Embryonic facial prominence (tissue), 1 donor: ENCODE data around the gene SVBP.
"Not testable (repeated sequence)": the region's sequence is repeated elsewhere in the genome, so short reads cannot be mapped to it uniquely, and the experiment has no call there.

Experiments used
- DNase-seq: peaks from one replicate; pipeline ENCODE4 v3.0.0-alpha.2; 2016; ENCODE audit errors: extremely low spot score

Gene SVBP, protein sequence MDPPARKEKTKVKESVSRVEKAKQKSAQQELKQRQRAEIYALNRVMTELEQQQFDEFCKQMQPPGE

DNA sequence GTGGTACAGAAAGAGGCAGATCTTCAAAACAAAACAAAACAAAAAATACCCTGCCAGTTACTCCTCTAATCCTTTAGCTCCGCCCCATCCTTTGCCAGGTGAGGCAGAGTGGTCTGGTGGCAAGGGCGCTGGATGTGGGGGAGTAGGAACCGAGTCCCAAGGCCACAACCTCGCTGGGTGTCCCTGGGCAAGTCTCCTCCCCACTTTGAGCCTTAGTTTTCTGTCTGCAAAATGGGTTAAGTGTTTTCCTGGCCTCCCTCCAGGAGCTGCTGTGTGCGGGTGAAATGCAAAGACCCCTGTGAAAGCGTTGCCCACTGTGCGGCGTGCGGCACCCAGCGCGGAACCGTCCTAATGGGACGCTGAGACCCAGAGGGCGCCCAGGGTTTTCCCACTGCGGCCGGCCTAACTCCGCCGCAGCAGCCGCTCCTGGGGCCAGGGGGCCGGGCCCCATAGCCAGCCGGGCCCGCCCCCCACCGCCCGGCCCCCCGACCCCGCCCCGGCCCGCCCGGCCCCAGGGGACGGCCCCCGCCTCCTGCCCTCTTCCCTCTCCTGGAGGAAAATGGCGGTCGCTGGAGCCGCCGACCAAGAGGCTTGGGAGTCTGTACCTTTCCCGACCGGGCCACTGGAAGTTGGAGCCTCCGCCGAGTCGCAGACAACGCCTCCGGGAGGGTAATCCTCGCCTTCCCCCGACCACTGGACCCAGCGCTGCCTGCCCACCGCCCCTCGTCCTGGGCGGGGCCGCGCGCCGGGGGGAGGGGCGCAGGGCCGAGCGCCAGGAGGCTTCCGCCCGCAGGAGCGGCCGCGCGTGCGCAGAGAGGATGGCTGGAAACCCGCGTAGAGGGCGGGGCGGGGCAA lies at the start of gene SVBP, which contains the start of gene ERMAP:
SVBP (minus strand) TSS at position 813 of the 855 bp plus-strand sequence. CDS start 853 bp downstream, outside the sequence.
ERMAP (plus strand) TSS at position 538 of the 855 bp plus-strand sequence. CDS start 13,327 bp downstream, outside the sequence.
- peak; percentile 81 for DNase-seq

DNA sequence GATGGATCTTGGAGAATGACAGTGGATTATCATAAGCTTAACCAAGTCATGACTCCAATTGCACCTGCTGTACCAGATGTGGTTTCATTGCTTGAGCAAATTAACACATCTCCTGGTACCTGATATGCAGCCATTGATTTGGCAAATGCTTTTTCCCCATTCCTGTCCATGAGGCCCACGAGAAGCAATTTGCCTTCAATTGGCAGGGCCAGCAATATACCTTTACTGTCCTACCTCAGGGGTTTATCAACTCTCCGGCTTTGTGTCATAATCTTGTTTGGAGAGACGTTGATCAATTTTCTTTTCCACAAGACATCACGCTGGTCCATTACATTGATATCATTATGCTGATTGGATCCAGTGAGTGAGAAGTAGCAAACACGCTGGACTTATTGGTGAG lies 49.4 kb upstream of the SVBP start:
- no peak for DNase-seq

DNA sequence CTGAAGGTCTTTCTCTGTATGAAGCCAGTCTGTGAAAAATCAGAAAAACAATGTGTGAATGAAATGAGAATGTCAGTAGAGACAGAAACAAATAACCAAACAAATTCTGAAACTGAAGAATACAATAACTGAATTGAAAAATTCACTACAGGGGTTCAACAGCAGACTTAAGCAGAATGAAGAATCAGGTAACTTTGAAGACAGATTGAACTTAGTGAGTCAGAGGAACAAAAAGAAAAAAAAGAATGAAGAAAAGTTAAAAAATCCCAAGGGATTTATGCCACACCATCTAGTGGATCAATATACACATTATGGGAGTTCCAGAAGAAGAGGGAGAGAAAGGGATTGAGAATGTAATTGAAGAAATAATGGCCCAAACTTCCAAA lies 43.8 kb upstream of the SVBP start:
- no peak for DNase-seq

DNA sequence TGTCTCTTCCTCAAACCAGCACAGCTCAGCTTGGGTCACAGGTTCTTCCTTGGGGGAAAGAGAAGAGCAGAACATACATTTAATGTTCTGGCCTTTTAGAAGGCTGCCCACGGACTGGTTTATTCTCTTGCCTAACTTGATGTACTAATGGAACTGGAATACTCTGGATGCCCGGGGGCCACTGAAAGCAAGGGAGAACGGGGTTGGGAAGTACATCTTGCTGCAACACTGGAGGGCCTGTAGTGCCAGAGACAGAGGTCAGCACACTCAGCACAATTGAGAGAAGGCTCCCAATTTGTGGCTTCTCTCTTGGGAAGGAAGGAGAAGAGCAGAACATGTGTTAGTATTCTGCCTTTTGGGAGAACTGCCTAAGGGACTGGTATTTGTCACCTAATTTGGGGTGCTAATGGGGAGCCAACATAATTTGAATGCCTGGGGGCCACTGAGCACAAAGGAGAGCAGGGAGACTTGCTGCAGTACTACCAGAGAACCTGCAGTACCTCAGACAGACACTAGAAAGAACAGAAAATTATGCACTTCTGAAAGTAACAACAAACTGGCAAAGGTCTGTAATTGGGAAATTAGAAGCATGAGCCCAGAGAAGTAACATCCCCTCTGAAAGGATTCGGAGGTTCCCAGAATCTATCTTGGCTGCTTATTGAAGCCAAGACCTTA lies 43.3 kb upstream of the SVBP start:
- no peak for DNase-seq

DNA sequence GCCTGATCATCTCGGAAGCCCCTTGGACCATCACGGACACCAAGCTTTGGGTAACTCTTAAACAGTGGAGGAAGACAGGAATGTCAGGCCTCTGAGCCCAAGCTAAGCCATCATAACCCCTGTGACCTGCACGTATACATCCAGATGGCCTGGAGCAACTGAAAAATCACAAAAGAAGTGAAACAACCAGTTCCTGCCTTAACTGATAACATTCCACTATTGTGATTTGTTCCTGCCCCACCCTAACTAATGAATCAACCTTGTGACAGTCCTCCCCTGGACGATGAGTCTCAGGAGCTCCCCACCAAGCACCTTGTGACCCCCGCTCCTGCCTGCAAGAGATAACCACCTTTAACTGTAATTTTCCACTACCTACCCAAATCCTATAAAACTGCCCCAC lies 42.2 kb upstream of the SVBP start:
- not testable (repeated sequence) for DNase-seq

DNA sequence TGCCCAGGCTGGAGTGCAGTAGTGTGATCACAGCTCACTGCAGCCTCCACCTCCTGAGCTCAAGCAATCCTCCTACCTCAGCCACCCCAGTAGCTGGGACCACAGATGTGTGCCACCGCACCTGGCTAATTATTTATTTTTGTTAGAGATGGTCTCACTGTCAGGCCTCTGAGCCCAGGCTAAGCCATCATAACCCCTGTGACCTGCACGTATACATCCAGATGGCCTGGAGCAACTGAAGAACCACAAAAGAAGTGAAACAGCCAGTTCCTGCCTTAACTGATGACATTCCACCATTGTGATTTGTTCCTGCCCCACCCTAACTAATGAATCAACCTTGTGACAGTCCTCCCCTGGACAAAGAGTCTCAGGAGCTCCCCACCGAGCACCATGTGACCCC lies 39.4 kb upstream of the SVBP start:
- DNase-seq: not testable (repeated sequence)

DNA sequence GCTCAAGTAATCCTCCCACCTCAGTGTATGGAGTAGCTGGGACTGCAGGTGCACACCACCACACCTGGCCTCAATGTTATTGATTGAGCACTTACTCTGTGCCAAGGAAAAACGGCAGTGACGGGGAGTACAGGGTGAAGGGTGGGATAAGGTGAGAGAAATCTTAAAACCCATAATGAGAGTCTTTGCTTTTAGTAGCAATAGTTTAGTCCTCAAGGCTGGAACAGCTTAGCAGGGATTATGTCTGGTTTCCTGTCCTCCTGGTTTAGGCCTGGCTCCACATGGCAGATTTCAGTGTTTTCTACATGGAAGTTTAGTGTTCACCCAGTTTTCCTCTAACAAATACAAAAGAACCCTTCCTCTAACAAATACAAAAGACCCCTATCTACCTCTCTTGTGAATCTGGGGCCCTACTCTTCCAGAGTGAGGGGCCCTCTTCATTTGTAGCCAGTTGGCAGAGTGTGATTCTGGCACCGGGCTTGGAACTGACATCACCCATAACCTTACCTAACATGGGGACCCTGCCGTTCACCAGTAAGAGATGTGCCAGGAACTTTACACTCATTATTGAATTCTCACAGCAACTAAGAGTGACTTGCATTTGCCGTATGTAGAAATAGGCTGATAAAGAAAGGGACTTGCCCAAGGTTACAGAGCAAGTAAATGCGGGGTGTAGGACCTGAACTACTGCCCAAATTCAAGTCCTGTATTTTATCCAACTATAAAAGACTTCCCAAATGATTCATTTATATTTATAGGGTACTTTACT lies 36.1 kb upstream of the SVBP start:
- no peak for DNase-seq

DNA sequence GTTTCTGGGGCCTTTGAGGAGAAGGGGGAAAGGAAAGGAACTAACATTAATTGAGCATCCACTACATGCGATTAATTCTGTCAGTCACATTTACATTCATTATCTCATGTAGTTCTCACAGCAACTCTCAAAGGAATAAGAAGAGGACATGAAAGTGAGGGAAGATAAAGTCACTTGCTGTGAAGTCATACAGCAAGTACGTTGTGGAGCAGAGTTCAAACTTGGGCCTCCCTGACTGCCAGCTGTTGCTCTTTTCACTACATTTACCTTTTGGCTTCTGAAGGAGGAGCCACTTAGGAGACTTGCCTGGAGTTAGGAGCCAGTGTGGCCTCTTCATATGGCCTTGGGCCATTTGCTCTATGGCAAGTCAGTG lies 35.4 kb upstream of the SVBP start:
- DNase-seq: no peak

DNA sequence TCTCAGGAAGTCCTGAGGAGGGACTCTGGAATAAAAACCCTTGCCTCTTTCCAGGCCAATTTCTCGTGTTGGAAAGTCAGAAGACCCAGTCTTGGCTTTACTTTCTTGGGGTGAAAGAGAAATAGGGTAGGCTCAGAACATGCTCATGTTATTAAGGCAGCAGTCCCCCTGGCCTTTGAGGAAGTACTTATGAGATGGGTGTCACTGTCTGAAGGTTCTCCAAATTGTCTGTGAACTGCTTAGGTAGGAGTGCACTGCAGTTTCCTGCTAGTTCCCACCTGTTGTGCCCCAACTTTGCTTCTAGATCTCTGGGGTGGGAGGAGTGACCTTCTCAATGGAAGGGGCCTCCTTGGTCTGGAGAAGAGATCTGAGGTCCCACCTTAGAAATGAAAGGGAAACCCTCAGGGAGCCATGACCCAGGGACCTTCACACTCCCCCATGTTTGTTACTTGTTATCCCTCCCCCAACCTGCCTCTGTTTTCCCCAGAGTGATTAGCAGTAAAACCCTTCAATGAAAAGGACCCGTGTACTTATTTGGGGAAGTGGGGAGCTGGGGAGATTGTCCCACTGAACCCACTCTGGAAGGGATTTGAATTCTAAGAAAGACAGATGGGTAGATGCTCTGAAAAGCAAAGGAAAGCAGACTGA lies 34.9 kb upstream of the SVBP start:
- DNase-seq: no peak

DNA sequence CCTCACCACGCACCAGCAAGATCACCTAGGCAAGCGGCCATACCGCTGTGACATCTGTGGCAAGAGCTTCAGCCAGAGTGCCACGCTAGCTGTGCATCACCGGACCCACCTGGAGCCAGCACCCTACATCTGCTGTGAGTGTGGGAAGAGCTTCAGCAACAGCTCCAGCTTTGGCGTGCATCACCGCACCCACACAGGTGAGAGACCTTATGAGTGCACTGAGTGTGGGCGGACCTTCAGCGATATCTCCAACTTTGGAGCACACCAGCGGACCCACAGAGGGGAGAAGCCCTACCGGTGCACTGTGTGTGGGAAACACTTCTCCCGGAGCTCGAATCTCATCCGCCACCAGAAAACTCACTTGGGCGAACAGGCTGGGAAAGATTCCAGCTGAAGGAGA lies 34.2 kb upstream of the SVBP start:
- DNase-seq: no peak

DNA sequence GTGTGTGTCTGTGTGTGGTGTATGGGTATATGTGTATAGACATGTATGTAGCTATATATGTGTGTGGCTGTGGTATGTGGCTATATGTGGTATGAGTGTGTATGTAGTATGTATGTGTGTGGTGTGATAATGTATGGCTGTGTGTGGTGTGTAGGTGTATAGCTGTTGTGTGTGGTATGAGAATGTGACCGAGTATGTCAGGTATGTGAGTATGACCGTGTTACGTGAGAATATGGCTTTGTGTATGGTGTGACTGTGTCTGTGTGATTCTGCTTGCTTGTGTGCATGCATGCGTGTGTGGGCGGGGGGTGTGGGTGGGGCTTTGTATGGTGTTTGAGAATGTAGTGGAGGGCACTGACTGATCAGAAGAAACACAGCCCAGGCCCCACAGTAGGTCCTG lies 32.7 kb upstream of the SVBP start:
- no peak for DNase-seq

DNA sequence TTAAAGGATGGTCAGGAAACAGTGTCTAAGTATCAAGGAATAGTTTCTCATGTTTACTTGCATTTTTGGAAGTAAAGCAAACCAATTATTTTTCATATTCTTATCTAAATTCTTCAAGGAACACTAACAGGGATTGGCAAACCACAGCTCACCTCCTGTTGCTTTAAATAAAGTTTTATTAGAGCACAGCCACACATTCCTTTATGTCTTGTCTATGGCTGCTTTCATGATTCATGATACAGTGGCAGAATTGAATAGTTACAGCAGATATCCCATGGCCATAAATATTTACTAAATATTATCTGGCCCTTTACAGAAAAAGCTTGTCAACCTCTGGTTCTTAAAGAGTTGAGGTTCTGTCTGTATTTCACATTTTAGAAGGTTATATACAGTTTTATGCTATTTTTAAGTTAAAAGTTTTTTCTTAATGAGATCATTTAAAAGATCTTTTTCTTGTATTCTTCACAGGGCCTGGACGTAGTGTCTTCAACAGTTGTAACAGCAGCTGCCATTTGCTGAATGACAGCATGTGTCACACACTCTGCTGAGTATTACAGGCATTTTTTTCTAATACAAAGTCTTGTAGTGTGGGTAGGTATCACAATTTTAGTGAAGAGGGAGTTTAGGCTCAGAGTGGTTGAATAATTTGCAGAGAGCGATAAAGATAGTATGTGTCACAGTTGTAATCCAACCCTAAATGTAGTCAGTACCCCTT lies 31.8 kb upstream of the SVBP start:
- DNase-seq: no peak

DNA sequence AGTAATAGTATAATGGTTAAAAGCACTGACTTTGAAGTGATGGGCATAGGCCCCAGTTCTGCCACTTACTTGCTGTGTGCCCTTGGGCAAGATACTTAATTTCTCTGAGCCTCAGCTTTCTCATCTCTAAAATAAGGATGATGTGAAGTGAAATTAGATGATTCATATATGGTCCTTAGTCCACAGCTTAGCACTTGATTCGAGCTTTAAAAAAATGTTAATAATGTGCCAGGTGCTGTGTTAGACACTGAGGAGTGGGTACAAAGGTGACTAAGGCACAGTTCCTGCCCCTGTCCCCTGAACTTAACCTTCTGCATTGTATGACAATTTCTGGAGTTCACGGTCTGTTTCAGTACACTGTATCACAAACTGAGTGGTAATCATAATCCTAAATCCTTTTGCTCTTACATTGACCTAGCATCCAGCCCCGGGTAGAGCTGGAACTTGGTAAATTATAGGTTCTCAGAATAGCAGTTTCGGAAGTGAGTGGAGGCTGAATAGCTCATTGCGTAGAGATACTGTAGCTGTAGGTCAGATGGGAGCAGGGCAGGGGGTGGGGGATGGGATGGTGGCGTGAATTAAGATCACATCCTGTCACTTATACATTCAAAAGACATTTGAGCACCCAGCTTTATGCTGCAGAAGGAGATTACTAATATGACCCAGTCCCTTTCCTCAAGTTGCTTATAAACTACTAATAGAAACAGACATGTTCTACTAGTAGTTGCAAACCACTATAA lies 30.7 kb upstream of the SVBP start:
- DNase-seq: no peak

DNA sequence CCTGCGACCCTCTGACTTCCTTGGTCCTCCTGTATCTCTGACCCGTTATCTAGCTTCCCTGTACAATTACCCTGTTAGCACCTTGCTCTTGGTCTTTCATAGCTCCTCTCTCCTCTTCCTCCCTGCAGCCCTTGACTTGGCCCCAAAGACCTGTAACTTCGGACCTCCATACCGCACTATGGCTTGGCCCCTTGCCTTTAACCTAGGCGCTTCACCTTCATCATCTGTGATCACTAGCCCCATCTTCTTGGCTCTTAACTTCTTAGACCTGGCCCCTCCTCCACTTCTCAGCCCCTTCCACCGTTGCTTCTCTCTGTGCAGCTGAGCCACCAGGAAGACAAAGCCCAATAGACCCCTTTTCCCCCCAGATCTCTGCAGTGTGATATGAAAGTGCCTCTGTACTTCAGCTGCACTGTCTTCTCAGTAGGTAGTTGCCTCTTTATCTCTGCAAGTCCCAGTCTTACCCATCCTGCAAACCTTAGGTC lies 30.0 kb upstream of the SVBP start:
- no peak for DNase-seq

DNA sequence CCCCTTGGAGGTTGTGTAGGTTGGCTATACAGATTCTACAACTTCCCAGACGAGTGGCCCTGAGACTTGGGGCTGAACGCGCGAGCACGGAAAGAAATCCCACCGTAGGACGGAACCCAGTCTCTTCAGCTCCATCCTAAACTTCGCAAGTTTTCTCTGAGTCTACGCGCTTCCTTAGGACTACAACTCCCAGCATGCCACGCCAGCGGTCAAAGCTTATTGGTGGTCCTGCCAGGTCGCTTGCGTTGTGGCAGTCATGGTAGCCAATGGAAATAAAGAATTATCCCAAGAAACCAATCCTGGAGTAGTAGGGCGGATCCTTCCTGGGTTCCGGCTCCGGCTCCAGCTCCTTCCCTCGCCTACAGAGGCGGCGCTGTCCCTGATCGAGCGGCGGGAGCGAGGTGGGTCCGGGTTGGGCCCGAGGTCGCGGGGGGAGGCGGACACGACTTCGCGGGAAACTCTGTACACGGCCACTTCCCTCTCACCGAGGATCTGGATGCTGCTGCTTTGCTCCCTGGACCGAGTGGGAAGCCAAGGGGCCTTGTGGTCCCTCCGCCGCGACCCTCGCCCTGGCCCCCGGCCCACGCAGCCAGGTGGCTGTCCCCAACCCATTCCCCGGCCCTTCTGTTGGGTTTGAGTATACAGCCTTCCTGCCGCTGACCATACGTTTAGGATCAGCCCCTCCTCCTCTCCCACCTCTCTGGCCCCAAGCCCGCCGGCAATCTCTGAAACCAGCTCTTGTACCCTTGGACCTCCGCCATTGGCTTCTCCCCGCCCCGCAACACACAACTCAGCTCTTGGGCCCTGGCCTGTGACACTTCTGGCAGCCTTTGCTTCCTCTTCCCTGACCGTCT lies 29.3 kb upstream of the SVBP start, which contains the start of gene ZNF691:
ZNF691 (plus strand) TSS at position 357 of the 854 bp plus-strand sequence. CDS start 3,046 bp downstream, outside the sequence.
- peak; percentile 95 for DNase-seq

DNA sequence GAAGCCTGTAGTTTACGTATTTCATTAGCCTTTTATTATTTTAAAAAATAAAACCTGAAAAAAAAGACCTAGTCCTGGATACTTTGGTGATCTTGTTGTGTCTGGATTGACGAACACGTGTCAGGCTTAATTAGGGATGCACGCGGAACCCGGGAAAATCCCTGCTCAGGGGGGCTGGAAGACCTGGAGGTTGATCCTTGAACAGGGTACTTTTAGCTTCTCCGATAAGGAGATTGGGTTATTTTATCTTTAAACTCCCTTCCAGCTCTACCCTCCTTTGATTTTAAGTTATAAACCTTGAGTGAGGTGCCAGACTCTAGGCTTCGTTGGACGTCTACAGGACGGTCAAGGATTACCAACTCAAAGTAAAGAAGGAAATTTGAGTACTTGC lies 28.7 kb upstream of the SVBP start:
- DNase-seq: no peak

DNA sequence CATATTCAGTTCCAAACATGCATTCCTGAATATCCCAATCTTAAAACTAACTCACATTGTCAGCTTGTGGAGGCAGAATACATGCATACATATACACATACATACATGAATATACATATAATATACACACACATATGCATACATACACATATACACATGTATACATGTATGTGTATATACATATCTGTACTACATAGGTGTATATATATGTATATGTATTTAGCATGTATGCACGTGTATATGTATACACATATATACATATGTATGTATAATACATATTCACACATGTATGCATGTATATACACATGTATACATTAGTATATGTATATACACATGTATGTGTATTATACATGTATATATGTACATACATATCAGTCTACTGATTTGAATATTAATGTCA lies 28.0 kb upstream of the SVBP start:
- DNase-seq: no peak

DNA sequence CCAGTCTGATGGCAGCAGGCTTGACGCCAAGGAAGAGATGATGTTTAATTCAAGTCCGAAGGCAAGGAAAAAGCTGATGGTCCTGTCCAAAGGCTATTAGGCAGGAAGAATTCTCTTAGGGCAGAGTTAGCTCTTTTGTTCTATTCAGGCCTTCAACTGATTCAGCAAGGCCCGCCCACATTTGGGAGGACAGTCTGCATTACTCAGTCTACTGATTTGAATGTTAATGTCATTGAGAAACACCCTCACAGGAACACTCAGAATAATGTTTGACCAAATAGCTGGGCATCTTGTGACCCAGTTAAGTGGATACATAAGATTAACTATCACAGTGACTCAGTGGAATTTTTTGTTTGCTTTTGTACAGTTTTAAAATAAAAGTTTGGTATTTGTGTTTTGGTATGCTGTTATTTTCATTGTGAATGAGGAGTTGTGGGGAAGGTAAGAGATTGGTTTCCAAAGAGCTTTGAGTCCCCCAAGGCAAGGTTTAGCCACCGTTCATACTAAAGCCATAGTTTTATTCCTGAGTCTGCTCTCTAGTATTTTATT lies 27.5 kb upstream of the SVBP start:
- DNase-seq: no peak
